Stimulated activated CD4-positive, alpha-beta T cell treated with anti-CD3 and anti-CD28 coated beads, Interleukin-4, amount 100 ng/mL, for 1 hour (primary cell): ENCODE measurements around the gene COLEC11.

Experiments used
- DNase-seq: peaks from one replicate; pipeline ENCODE4 v3.0.0-alpha.2; 2020

Gene COLEC11

DNA sequence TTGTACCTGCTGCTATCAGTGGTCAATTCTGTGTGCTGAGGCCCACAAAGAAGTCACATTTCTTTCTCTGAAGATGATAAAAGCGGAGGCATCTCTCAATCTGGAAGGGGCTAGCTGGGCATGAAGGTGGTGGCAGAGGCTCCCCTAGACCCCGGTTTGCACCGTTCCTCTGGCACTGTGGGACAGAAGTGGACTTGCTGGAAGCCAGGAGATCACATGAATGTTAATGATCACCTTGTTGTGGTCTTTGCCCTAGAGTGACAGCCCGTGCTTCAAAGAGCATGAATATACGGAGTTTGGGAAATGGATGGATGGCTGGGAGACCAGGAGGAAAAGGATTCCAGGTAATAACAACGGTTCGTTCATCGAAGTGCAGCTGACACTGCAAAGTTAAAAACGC, 83.3 kb downstream of the COLEC11 start:
- DNase-seq = no peak

DNA sequence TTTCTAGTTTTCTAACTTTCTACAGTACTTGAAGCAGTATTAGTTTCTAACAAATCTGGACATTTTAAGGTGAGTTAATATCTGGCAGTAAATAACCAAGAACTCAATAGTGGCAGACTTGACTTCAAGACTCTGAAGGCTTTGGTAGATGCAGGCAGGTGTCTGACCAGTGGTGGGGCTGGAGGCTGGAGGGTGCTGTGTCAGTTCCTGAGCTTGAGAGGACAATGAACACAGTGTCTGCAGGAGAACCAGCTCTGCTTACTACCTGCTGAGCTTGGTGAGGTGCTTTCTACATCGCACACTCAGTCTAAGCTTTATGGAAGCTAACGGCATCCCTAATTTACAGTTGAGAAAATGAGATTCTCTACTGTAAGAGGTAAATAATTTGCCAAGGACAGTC, 84.3 kb downstream of the COLEC11 start:
- DNase-seq = no peak

DNA sequence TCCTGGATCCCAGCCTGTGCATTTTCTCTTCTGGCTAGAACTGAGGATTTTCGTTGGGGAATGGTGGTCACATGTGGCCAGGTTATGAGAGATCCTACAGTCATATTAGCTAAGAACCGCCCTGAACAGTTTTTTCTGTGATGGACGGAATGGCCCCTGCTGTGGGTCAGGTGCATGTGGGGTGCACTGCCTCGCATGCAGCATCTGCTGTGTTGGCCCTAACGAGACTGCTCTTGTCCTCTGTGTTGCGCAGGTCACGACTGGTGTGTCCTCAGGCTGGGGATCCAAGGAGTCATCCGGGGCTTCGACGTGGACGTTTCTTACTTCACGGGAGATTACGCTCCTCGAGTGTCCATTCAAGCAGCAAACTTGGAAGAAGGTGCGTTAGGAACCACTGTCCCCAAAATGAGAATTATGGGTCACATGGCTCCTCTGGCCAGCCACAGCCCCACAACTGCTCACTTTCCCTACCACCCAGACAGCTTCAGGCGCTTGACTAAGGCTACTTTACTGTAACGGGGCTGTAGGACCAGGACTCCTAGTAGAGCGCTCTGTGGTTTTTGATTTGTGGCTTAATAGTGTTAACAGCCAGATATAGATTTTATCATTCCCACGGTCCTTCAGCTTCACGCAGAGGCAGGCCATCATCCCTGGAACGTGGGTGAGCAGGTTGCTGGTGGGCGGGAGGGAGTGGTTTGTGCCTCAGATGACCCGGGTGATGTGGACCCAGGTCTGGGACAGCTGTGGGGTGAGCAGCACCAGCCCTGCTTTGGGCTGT, 84.9 kb downstream of the COLEC11 start:
- DNase-seq = no peak

DNA sequence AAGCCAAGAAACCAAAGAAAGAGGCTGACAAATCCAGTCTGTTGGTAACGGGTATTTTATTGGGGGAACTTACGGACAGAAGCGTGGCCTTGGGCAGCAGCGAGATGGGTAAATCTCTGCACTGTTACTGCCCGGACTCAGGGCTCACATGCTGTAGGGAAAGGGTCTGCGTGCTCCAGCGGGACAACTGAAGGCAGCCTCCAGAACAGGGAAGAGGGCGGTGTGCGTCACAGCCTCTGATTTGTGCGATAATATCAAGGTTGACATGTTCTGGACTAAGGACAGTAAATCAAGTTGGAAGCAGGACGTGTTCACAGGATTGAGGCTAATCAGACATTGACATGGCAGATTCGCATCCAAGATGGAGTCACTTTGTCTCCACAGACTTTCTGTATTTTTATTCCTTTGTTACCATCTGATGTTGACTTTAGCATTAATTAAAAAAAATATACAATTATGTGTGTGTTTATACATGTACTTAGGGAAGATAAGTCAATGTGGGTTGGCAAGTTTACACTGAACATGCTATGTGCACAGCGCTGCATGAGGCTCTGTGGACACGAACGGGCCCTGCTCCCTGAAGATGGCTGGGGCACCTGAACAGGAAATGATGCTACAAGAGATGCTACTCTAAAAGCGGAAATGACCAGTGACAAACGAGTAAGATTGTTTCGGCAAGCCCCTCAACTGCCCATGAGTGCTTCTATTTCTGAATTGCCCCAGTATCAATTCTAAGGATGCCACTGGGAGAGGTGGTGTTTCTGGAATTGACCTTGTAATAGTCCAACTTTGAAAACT, 85.8 kb downstream of the COLEC11 start:
- DNase-seq = no peak

DNA sequence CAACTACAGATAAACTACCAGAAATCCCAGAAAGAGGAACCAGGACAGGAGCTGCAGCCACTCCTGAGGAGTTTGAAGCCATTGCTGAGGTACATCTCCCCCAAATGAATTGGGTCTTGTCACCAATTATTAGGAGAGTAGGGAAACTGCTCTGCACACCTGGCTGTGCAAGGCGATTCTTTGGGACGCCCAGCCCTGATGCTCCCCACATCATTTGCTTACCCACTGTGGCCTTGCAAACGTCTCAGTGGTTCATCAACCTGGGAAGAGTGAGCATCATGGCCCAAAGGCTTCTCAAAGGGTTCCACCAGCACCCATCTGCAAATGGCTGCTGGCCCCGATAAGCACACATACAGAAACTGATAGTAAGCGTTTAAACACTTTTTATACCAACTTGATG, 86.7 kb downstream of the COLEC11 start:
- DNase-seq = no peak

DNA sequence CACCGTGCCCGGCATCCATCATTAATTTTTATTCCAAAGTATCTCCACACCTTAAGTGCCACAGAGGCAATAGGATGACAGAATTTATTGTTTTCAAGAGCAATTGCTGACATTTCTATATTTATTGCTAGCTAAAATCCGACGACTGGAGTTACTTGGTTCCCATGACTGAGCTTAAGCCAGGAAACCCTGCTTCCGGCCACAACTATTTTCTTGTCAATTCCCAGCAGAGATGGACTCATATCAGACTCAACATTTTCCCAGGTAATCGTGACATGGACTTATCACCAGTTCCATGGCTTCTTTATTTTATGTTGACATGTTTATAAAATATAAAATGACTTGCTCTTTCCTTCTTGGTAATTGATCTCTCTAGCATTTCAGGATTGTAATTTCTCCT, 87.9 kb downstream of the COLEC11 start:
- no peak for DNase-seq

DNA sequence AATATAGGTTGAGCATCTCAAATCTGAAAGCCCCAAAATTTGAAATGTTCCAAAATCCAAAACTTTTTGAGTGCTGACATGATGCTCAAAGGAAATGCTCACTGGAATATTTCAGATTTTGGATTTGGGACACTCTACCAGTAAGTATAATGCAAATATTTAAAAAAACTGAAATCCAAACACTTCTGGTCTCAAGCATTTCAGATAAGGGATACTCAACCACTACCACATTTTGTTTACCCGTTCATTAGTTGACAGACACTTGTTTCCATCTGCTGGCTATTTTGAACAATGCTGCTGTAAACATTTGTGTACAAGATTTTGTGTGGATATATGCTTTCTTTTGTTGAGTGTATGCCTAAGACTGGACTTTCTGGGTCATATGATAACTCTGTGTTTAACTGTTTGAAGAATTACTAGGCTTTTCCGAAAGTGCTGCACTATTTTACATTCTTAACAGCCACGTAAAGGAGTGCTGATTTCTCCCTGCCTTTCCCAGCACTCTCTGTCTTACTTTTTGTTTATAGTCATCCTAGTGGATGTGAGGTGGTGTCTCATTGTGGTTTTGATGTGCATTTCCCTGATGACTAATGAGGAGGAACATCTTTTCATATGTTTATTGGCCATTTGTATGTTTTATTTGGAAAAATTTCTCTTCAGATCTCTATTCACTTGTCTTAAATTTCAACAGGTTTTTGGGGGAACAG, 89.0 kb downstream of the COLEC11 start:
- no peak for DNase-seq

DNA sequence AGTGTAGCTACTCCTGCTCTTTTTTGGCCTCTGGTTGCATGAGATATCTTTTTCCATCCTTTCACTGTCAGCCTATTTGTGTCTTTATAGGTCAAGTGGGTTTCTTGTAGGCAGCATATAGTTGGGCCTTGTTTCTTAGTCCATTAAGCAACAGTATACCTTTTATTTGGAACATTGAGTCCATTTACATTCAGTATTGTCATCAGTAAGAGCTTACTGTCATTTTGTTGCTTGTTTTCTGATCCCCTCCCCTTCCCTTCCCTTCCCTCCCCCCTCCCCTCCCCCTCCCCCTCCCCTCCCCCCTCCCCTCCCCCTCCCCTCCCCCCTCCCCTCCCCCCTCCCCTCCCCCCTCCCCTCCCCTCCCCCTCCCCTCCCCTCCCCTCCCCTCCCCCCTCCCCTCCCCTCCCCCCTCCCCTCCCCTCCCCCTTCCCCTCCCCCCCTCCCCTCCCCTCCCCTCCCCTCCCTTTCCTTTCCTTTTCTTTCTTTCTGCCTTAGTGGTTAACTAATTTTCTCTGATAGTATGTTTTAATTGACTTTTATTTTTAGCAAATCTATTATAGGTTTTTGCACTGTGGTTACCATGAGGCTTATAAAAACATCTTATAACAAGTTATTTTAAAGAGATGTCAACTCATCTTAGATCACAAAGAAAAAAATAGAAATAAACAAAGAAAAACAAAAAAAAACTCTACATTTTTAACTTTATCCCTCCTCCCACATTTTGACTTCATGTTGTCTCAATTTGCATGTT, 95.3 kb downstream of the COLEC11 start:
- DNase-seq = no peak

DNA sequence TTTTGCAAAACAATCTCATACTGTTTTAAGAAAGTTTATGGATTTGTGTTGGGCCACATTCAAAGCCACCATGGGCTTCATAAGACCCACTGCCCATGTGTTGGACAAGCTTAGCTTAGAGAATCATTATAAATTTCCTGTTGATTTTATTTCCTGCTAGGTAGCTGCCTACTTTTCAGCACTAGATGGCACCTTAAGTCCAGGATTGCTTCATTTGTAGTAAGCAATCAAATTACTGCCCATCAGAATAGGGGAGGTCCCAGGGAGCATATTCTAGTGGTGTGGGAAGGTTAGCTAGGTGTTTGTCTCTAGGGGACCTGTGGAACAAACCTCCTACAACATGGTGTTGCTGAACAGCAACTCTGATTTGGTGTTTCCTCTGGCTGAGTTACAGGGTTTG, 97.5 kb downstream of the COLEC11 start:
- DNase-seq = no peak
